DMS 273 treated with DMSO at 0.1 percent for 48 hours (cell line): ENCODE measurements around the gene GAMT.

Experiments
- DNase-seq: peaks from one replicate; lab custom pipeline; 2025; lab: John Stamatoyannopoulos, UW

Gene GAMT

GRCh38 chr19:1364070-1364704 is 37.2 kb downstream of the GAMT start:
- no peak for DNase-seq

DNA sequence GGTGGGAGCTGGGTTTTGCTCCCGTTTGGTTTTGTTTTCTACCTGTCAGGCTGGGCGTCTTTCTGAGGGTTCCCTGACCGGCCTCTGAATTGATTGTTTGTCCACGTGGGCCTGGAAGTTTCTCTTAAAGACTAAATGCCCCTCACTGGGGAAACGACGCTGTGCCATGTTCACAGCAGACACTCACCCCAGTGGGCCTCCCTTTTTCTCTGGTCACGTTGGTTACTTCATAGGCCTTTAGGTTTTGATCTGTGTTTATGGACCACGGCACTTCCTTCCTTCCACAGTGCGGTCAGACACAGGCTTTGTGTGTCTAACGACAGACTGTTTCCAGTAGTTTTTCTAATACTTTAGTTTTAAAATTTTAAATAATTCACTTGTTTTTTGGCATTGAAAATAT is 37.7 kb downstream of the GAMT start:
- DNase-seq, result no peak

- no peak for DNase-seq
Measured at GRCh38 chr19:1362387-1363257, 38.7 kb downstream of the GAMT start.

- no peak for DNase-seq
Measured at GRCh38 chr19:1361601-1362386, 39.5 kb downstream of the GAMT start.

DNA sequence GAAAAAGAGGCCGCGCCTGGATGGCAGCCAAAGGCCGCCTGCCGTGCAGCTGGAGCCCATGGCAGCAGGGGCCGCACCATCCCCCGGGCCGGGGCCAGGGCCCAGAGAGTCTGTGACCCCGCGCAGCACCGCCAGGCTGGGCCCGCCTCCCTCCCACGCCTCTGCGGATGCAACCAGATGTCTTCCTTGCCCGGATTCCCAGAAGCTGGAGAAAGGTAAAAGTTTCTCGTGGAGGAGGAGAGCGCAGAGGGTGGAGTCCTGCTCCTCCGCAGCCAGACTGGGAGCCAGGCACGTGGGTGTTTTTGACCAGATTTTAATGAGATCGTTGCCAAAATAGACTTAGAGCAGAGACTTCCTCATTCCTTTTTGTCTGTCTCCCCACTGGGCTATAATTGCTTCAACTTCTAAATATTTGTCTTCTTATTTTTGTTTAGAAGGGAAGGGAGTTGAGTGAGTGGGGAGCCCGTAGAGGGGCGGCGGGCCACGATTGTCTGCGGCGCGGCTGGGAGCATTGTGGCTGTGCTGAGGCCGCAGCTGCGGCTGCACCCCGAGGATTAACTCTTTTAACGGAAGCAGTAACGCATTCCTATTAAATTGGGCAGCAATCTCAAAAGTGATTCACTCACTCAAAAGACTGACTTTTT is 40.4 kb downstream of the GAMT start:
- peak; percentile 63 for DNase-seq

- no peak for DNase-seq
Measured at GRCh38 chr19:1360126-1360817, 41.1 kb downstream of the GAMT start.

DNA sequence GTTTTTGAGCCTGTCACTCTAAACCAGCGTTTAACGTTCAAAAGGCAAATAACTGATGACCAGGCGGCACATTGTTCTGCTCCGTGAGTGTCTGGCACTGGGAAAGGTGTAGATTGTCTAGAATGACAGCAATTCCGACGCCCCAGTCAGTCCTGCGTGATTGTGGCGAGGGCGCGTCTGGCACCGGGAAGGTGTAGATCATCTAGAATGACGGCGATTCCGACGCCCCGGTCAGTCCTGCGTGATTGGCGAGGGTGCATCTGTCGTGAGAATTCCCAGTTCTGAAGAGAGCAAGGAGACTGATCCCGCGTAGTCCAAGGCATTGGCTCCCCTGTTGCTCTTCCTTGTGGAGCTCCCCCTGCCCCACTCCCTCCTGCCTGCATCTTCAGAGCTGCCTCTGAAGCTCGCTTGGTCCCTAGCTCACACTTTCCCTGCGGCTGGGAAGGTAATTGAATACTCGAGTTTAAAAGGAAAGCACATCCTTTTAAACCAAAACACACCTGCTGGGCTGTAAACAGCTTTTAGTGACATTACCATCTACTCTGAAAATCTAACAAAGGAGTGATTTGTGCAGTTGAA is 43.7 kb downstream of the GAMT start:
- DNase-seq, result no peak

- no peak for DNase-seq
Measured at GRCh38 chr19:1356508-1356865, 44.9 kb downstream of the GAMT start.

DNA sequence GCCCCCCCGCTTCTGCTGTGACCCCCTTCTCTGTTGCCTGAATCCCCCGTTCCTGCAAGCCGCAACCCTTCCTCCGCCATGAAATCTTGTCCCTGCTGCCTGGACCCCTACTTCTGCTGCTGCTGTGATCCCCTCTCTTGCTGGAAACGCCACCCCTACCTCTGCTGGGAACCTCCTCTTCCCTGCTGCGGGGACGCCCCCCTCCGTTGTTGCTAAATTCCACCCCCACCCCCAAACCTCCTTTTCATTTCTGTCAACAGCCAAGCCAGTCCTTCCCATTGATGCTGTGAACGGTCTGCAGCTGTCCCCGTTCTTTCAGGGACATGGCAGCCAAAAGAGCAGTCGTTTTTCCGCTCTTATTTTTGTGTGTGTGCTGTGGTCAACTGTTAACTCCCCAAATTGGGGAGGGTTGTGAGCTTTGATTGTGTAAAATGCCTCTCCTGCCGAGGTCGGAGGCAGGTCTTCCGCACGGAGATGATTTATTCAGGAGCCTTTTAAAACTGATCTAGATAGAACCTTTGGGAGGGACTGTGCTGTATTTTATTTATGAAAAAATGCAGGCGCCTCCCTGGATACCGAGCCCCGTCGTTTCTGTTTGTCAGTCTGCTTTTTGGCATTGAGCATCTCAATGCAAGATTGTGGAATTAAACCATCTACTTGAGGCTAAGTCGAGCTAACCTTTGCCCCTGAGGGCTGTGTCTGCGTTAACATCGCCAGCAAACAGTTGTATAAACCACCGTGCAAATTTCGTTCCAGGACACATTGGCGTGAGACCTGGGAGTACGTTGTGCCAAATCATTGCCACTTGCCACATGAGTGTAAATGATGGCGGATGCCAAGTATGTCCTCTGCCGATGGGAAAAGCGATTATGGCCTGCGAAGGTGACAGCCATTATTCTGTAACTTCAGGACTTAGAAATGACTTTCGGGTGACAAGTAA is 45.5 kb downstream of the GAMT start:
- DNase-seq, result no peak

DNA sequence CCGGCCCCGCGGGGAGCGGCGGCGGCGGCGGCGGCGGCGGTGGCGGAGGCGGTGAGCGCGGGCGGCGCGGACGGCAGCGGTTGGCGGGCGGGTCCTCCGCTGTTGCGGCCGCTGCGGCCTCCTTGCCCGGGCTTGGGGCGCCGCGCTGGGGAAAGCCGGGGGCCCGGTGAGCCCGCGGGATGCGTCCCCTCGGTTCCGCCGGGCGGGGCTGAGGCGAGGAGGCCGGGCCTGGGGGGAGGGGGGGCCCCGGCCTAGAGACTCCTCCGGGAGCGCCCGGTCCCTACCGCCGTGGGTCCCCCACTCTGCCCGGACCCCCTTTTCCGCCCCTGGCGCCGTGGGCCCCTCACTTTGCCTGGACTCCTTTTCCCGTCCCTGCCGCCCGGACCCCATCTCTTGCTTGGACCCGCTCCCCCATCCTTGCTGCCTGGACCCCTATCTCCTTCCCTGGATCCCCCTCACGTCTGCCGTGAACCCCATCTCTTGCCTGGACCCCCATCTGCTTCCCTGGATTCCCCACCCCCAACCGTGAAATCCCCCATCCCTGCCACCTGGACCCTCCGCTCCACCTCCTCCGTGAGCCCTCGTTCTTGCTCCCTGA is 46.3 kb downstream of the GAMT start:
- no peak for DNase-seq

DNA sequence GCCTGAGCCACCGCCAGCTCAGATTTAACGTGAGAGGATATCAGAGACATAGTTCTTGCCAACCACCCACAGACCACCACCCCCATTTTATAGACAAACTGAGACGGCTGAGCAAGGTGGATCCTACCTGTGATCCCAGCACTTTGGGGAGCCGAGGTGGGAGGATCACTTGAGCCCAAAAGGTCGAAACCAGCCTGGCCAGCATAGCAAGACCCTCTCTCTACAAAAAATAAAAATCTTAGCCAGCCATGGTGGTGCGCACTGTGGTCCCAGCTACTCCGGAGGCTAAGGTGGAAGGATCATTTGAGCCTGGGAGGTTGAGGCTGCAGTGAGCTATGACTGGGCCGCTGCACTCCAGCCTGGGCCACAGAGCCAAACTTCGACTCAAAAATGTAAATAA is 48.2 kb downstream of the GAMT start:
- no peak for DNase-seq

GRCh38 chr19:1351381-1351851 is 49.9 kb downstream of the GAMT start:
- no peak for DNase-seq

DNA sequence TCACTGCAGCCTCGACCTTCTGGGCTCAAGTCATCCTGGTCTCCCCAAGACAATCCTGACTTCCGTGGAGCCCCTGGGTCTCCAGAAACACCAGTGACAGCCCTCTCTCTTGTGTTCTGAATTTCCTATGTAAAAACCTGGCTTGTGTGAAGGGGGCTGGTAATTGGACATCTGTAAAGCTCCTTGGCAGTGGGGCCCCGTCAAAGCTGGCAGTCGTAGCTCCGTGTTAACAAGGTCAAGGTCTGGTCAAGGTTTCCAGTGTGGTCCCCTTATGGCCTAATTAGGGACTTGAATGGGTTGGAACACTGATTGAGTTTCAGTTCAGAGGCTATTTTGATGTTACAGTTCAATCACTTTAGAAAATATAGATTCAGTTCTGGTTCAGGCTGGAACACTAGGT is 50.5 kb downstream of the GAMT start:
- DNase-seq, result no peak

DNA sequence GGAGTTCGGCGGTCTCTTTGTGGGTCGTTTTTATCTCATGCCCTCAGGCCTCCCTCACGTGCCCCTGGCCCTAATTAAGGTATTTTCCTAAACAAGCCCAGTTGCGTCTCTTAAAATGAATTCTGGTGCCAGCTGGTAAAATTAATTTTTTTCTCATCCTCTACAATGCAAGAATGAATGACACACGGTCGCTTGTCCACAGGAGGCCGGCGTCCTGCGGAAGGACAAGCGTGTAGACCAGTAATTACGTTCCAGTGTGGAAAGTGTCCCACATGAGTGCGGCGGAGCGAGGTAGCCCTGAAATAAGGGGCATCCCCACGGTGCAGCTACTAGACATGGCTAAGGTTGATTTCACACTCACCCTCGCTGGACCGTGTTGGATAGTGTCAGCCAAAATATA is 52.1 kb downstream of the GAMT start:
- no peak for DNase-seq
